Brain microvascular endothelial cell (primary cell): ENCODE measurements around the gene GABRD.

ENCODE experiments used
- DNase-seq: peaks from one replicate; pipeline ENCODE4 v3.0.0-alpha.2; 2020
- H3K27ac ChIP-seq: fragments of 250-450 bp; sonication (Bioruptor Pico); 2 replicates; pipeline ENCODE4 v1.5.1; 2020; ENCODE audit warnings: mild to moderate bottlenecking, moderate library complexity
- H3K27me3 ChIP-seq: fragments of 250-450 bp; sonication (Bioruptor Pico); replicated peaks from 2 replicates; pipeline ENCODE4 v1.5.1; 2020; ENCODE audit warnings: mild to moderate bottlenecking
- H3K36me3 ChIP-seq: fragments of 250-450 bp; sonication (Bioruptor Pico); replicated peaks from 2 replicates; pipeline ENCODE4 v1.5.1; 2020; ENCODE audit warnings: mild to moderate bottlenecking
- H3K4me3 ChIP-seq: 2 replicates; pipeline ENCODE4 v1.5.1; 2011; ENCODE audit warnings: low read depth, mild to moderate bottlenecking, control low read depth, low read length, moderate library complexity
- CTCF ChIP-seq: IDR thresholded peaks from 2 replicates; pipeline ENCODE4 v1.5.1; 2011; ENCODE audit warnings: low read depth, mild to moderate bottlenecking, moderate library complexity, low read length, control low read depth, inconsistent platforms; ENCODE audit errors: missing control alignments
- in situ Hi-C: cut with HindIII; loops from 2 replicates; pipeline ENCODE4 v1.10.0; 2017; ENCODE audit warnings: low sequenced_read_pairs, low pct_ligation_motif_present

GABRD gene

GRCh38 chr1:2050793-2051682, 31.9 kb downstream of the GABRD start:
- TF ChIP-seq CTCF = no peak
- no peak for DNase-seq
- no peak overlapping the region for H3K27ac ChIP-seq
- H3K27me3 ChIP-seq = peaks cover 42% of the 10 kb centered on the region
- H3K36me3 ChIP-seq = no peaks in the 10 kb centered on the region
- in situ Hi-C loops = no loop called here
- H3K4me3 ChIP-seq = no peak overlapping the region

DNA sequence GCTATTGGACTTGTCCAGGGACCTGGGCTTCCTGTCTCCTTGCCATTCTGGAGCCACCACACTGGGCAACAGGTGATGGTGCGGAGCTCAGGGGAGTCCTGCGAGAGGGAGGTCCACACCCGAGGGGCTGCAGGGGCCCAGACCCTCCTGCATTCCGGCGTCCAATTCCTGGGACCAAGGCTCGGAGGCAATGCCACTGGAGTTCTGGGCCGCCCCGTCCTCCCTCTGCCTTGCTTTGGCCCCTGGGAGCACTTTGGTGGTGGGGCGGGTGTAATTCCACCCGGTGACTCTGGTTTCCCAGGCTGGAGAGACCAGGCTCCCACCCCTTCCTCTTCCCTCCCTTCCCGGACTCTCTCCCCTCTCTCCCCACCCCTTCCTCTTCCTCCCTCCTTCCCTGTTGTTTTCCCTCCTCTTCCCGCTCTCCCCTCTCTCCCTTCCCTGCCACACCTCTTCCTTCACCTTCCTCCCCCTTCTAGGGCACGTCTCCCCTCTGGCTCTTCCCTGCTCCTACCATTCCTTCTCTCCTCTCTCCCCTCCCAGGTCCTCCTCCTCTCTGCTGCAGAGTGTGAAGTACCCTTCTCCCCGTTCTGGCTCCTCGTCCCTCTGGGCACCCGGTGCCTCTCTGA, 33.0 kb downstream of the GABRD start:
- Histone ChIP-seq H3K27ac (no peak overlapping the region), H3K27me3 (peaks cover 42% of the 10 kb centered on the region), H3K36me3 (no peaks in the 10 kb centered on the region), H3K4me3 (no peak overlapping the region)
- DNase-seq = no peak
- in situ Hi-C loops = no loop called here
- no peak for TF ChIP-seq CTCF

GRCh38 chr1:2052756-2053155, 33.6 kb downstream of the GABRD start:
- TF ChIP-seq CTCF = no peak
- Histone ChIP-seq H3K36me3 (no peaks in the 10 kb centered on the region), H3K27ac (no peak overlapping the region), H3K4me3 (no peak overlapping the region), H3K27me3 (peaks cover 42% of the 10 kb centered on the region)
- DNase-seq = no peak
- in situ Hi-C loops = no loop called here

- TF ChIP-seq CTCF = no peak
- no peak overlapping the region for H3K27ac ChIP-seq
- no peaks in the 10 kb centered on the region for H3K36me3 ChIP-seq
- H3K4me3 ChIP-seq = no peak overlapping the region
- peaks cover 40% of the 10 kb centered on the region for H3K27me3 ChIP-seq
- no peak for DNase-seq
- in situ Hi-C loops = no loop called here
These were observed 34.1 kb downstream of the GABRD start for GRCh38 chr1:2053217-2053616.

DNA sequence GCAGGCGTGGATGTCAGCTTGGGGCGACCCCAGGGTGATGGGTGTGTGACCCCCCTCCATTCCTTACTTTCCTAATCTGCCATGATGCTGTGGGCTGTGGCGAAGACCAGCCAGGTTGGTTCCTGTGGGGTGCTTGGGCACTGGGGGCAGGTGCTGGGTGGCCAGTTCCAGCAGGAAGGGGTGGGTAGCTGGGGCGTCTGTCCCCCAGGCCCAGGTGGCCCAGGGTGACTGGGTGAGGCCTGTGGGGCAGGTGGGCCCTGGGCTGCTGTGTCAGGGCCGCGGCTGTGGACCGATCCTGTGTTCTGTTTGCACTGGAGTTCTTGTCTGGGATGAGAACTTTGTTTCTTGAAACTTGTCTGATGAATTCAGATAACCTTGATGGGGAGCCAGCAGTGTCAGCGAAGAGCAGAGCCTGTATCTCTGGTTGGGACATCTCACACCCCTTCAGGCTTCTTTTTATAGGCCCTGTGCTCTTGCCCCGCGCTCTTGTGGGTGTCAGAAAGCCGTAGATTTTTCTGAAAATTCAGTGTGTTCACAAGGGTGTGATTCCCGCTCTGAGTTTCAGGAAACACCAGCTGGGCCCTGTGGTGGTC, 34.7 kb downstream of the GABRD start:
- in situ Hi-C loops = no loop called here
- no peak for TF ChIP-seq CTCF

More for the DNA sequence above, 34.7 kb downstream of the GABRD start:
- no peak for DNase-seq
- no peak overlapping the region for H3K4me3 ChIP-seq
- no peak overlapping the region for H3K27ac ChIP-seq
- peaks cover 33% of the 10 kb centered on the region for H3K27me3 ChIP-seq
- H3K36me3 ChIP-seq = no peaks in the 10 kb centered on the region
